Right lobe of liver (tissue), 6 donors: Measurements from ENCODE around the gene AEBP1. TPM values are rescaled to one million over a fixed set of nuclear protein-coding genes. Genes with fewer than 3 reads are reported as not detected.
A peak's percentile ranks its signal among the peaks of the same experiment; 100 is the strongest.

Experiments used
- ATAC-seq, 4 donors: fragments of 200-7000 bp; cut with Tn5 transposase; one replicate each; pipeline ENCODE4 v1.9.1; 2020; ENCODE audit warnings: mild to moderate bottlenecking in 4 of 4, moderate library complexity in 4 of 4
- DNase-seq, 3 donors: peaks; one replicate each; pipeline ENCODE4 v3.0.0-alpha.2; 2020
- H3K27ac ChIP-seq, 3 donors: fragments of 200-600 bp; one replicate each; pipeline ENCODE4 v1.8.0; 2022
- H3K27me3 ChIP-seq, 2 donors: fragments of 200-600 bp; one replicate each; pipeline ENCODE4 v1.8.0; 2022
- H3K36me3 ChIP-seq, 4 donors: fragments of 200-600 bp; sonication (generic) in 1 of 4; one replicate each; pipeline versions ENCODE4 v1.5.1 to v1.8.0; 2017 to 2022; ENCODE audit warnings: control low read depth in 1 of 4
- H3K4me1 ChIP-seq, 4 donors: fragments of 200-600 bp; sonication (generic) in 1 of 4; one replicate each; pipeline versions ENCODE4 v1.5.1 to v1.8.0; 2017 to 2022; ENCODE audit warnings: control low read depth in 1 of 4
- H3K4me3 ChIP-seq, 3 donors: fragments of 200-600 bp; one replicate each; pipeline ENCODE4 v1.8.0; 2022
- H3K9me3 ChIP-seq, 4 donors: fragments of 200-600 bp; sonication (generic) in 1 of 4; one replicate each; pipeline versions ENCODE4 v1.5.1 to v1.8.0; 2017 to 2022; ENCODE audit warnings: control low read depth in 1 of 4
- POLR2A ChIP-seq: fragments of 450-650 bp; IDR thresholded peaks from one replicate; pipeline ENCODE4 v1.6.1; 2017; ENCODE audit warnings: antibody characterized with exemption, mild to moderate bottlenecking
- WGBS: methylation state at CpG from one replicate; pipeline ENCODE4 v1.1.6; 2018; ENCODE audit warnings: low coverage, low lambda C conversion rate; ENCODE audit not compliant: insufficient coverage; ENCODE audit errors: missing lambda C conversion rate; 5-methylcytosine and 5-hydroxymethylcytosine counted together
- intact Hi-C, 2 donors: fragments of 100-400 bp; cut with DNase I; formaldehyde crosslinking; loops; one replicate each; pipeline versions ENCODE4 v1.11.2 to v1.14.1; 2022
- total RNA-seq, 6 experiments: library from RNA; depleted of rRNA in 2 of 6; stranded (reverse); fragments of >200 nt in 2 of 6; fragmentation: NEBNext Ultra II Directional in 3 of 6; extraction: Animal tissue kit (Norgen Biotek cat#: 25700) in 3 of 6; gene quantifications; one replicate each; pipeline versions ENCODE4 v1.1.0 to v1.2.4, GENCODE V29; 2016 to 2023
- TF ChIP-seq, protein P1 (sequence below), 4 donors: fragments of 200-600 bp in 3 of 4; fragments of 450-650 bp in 1 of 4; IDR thresholded peaks; one replicate each; pipeline versions ENCODE4 v1.5.1 to v1.8.0; 2016 to 2022; ENCODE audit warnings: antibody characterized with exemption in 4 of 4, mild to moderate bottlenecking in 2 of 4
- donor health status: DM: no; HTN: yes; CAD: no.
- donor health status: DM: no; HTN: no; CAD: no.
- donor health status: DM: no; HTN: no; CAD: no.
- donor health status: DM: no; HTN: yes; CAD: no.
- donor health status: DM: no; HTN: yes; CAD: no.

Gene AEBP1
- total RNA-seq, 6 experiments from 2014 or later = 7.8 to 37.8 (median 14.3) TPM

DNA sequence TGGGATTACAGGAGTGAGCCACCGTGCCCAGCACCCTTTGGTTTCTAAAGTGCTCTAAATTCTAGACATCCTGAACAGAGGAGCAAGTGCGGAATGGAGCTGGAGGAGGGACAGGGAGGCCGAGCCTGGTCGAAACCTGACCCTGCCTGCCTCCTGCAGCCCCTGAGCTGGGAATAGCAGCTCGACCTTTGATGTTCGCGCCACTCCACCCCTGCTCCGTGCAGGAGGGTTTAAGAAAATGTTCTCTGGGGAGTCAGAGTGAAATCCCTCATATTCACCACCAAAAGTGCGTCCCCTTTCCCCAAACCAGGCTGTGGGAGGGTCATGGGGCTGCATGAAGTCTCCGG, 40.6 kb upstream of the AEBP1 start:
- Histone ChIP-seq H3K9me3 (no peaks in the 10 kb centered on the region), H3K4me1 (peaks cover 0 to 19% (median 3%) of the 10 kb centered on the region in 4 donors), H3K36me3 (peaks cover 0 to 32% (median 10%) of the 10 kb centered on the region in 4 donors), H3K27ac (no peak overlapping the region), H3K4me3 (no peak overlapping the region), H3K27me3 (no peaks in the 10 kb centered on the region)
- DNase-seq (peak in 1 of 3 donors; percentile 34), ATAC-seq (no peak)
- intact Hi-C loops = no loop called here
- TF ChIP-seq, protein P1, sequence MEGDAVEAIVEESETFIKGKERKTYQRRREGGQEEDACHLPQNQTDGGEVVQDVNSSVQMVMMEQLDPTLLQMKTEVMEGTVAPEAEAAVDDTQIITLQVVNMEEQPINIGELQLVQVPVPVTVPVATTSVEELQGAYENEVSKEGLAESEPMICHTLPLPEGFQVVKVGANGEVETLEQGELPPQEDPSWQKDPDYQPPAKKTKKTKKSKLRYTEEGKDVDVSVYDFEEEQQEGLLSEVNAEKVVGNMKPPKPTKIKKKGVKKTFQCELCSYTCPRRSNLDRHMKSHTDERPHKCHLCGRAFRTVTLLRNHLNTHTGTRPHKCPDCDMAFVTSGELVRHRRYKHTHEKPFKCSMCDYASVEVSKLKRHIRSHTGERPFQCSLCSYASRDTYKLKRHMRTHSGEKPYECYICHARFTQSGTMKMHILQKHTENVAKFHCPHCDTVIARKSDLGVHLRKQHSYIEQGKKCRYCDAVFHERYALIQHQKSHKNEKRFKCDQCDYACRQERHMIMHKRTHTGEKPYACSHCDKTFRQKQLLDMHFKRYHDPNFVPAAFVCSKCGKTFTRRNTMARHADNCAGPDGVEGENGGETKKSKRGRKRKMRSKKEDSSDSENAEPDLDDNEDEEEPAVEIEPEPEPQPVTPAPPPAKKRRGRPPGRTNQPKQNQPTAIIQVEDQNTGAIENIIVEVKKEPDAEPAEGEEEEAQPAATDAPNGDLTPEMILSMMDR (IDR thresholded peaks at IDR 0.05) = no peak
- no peak for TF ChIP-seq POLR2A
- WGBS = 73% methylated on average over 6 of the region's 10 CpGs

DNA sequence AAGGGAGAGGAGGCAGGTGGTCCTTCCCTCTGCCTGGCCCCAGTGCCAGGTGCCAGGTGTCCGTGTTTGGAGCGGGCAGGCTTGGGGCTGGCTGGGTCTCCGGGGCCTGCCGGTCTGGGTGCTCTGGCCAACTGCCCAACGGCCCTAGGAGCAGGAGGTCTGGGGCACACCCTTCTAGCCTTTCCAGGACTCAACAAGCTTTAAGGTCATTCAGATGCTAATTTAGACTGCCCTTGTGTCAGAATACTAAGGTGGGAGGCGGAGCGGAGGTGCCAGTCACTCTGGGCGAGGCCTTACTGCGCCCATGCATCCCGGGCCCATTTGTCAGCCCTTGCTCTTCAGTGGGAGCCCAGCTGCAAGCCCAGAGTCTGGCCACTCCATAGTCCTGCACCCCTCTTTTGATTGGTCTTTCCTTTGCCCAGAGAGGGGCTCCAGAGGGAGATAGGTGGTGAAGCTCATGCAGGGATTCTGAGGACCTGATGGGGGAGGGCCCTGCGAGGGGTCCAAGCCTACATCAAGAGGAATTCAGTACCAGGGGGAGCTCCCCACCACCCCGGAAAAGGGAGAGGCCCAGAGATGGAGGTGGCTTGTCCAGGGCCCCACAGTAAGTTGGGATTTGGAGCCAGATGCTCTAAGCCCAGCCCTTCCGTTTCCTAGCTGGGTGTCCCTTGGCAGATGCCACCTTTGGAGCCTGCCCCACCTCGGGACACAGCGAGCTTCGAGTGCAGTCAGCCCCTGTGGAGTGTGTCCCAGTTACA, 40.1 kb upstream of the AEBP1 start:
- peak in 2 of 3 donors; percentile 48 to 50 for DNase-seq
- WGBS = 76% methylated on average over 8 of the region's 16 CpGs

DNA sequence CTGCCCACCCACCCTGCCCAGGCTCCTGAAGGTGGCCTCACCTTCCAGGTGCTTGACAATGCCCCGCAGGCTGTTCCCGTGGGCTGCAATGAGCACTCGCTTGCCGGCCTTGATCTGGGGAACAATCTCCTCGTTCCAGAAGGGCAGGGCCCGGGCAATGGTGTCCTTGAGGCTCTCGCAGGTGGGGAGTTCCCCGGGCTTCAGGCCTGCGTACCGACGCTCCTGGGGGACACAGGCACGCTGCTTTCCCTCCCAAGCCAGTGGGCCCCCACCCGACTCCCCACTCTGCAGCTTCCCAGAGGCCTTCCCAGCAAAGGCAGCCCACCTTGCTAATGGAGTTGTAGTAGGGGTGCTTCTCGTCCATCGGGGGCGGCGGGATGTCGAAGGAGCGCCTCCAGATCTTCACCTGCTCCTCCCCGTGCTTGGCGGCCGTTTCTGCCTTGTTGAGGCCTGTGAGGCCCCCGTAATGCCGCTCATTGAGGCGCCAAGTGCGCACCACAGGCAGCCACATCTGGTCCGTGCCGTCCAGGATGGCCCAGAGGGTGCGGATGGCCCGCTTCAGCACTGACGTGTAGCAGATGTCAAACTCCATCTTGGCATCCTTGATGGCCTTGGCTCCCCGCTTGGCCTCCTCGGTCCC, 39.2 kb upstream of the AEBP1 start:
- intact Hi-C loops = no loop called here
- no peak for ATAC-seq

More for the DNA sequence above, 40.1 kb upstream of the AEBP1 start:
- Histone ChIP-seq H3K36me3 (peaks cover 0 to 26% (median 6%) of the 10 kb centered on the region in 4 donors), H3K27me3 (no peaks in the 10 kb centered on the region), H3K27ac (no peak overlapping the region), H3K9me3 (no peaks in the 10 kb centered on the region), H3K4me1 (peaks cover 0 to 19% (median 3%) of the 10 kb centered on the region in 4 donors), H3K4me3 (no peak overlapping the region)
- intact Hi-C loops = no loop called here
- no peak for TF ChIP-seq POLR2A
- TF ChIP-seq, protein P1 (IDR thresholded peaks at IDR 0.05) = no peak
- ATAC-seq = no peak

DNA sequence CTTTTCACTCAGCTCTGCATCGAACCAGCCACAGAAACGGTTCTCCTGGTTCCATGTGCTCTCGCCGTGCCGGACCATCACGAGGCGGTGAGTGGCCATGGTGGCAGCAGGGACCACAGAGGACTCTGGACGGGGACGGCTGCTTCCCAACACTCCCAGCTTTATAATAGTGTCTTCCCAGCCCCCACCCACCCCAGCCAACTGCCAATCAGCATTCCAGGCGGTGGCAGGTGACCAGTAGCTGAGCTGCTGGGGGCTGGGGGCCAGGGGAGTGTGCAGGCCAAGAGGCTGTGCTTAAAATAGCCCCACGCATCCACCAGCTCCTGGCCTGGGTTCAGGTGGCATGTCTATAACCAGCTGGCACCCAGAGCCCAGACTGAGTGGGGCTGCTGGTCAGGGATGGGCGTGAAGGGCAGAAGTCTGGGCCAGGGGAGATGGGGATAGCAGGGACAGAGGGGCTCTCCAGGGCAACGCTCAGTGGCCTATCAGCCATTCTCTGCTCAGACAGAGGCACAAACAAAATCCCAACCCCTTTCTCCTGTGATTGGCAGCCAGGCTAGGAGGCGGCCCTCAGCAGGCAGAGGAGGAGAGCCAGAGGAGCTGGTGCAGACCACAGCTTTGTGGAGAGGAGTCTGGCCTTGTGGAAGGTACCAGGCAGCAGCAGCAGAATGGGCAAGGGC, 38.6 kb upstream of the AEBP1 start, which contains the start of gene PGAM2:
TSS of gene PGAM2 (minus strand) at position 137 of the 680 bp plus-strand sequence. CDS start at position 99, 38 bp downstream.
- no peak within 1 kb of the TSS for H3K4me3 ChIP-seq
- peak in 2 of 3 donors; percentile 52 to 57 for DNase-seq

More for the DNA sequence above, 39.2 kb upstream of the AEBP1 start:
- WGBS = 47% methylated on average over 14 of the region's 33 CpGs
- Histone ChIP-seq H3K4me1 (peaks cover 0 to 19% (median 3%) of the 10 kb centered on the region in 4 donors), H3K36me3 (peaks cover 0 to 18% (median 1%) of the 10 kb centered on the region in 4 donors), H3K4me3 (no peak overlapping the region), H3K9me3 (no peaks in the 10 kb centered on the region), H3K27ac (no peak overlapping the region), H3K27me3 (no peaks in the 10 kb centered on the region)
- TF ChIP-seq, protein P1 (IDR thresholded peaks at IDR 0.05) = no peak
- TF ChIP-seq POLR2A = no peak
- DNase-seq = peak in 2 of 3 donors; percentile 49 to 50

More for the DNA sequence above, 38.6 kb upstream of the AEBP1 start, which contains the start of gene PGAM2:
- 31% methylated on average over 2 of the region's 14 CpGs for WGBS
- no peaks in the 10 kb centered on the region for H3K27me3 ChIP-seq
- peaks cover 0 to 19% (median 3%) of the 10 kb centered on the region in 4 donors for H3K4me1 ChIP-seq
- intact Hi-C loops = no loop called here
- ATAC-seq = no peak
- TF ChIP-seq POLR2A = no peak
- TF ChIP-seq, protein P1 (IDR thresholded peaks at IDR 0.05) = no peak
- H3K9me3 ChIP-seq = no peaks in the 10 kb centered on the region
- peaks cover 0 to 11% (median 0%) of the 10 kb centered on the region in 4 donors for H3K36me3 ChIP-seq
- H3K27ac ChIP-seq = no peak within 1 kb of the TSS
